HG03575 (cell line): ENCODE measurements around the gene MYO16.

Experiments
- ATAC-seq: cut with Tn5 transposase; IDR thresholded peaks from one replicate; pipeline ENCODE4 v1.9.1; 2021; ENCODE audit not compliant: unreplicated experiment, insufficient number of reproducible peaks, low FRiP score; ENCODE audit errors: extremely low read depth

The MYO16 gene

DNA sequence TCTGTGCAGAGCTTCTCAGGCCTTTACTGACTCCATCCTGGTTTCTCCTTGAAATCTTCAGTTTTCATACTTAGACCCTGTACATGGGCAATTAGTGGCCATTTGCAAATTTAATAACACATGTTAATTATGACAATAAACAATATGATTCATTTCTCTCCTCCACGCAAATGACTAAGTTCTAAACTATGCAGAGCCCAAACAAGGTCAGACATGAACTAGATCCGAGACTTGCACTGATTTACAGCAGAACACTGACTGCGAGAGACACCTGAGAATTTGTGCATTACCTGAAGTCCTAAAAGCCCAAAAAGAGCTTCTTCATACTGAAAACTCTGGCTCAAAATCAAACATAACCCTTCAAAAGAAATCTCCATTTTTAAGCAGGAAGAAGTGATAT, 521.8 kb downstream of the MYO16 start:
- ATAC-seq: no peak

DNA sequence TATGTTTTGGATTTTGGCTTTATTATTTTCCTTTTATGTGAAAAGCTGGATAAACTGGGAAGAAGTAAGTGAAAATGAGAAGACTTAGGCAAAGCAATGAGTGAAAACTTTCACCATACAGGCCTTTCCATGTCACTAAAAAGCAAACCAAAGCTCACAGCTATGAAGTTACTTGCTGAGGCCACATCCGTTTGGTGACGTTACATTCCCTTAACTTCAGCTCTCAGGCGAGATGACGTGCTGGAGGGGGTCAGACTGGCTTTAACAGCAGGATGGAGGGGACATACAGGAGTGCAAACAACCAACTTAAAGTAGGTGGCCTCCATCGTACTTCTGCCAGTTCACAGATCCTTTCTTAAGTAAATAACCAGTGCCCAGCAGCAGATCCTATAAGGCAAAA, 522.3 kb downstream of the MYO16 start:
- no peak for ATAC-seq

DNA sequence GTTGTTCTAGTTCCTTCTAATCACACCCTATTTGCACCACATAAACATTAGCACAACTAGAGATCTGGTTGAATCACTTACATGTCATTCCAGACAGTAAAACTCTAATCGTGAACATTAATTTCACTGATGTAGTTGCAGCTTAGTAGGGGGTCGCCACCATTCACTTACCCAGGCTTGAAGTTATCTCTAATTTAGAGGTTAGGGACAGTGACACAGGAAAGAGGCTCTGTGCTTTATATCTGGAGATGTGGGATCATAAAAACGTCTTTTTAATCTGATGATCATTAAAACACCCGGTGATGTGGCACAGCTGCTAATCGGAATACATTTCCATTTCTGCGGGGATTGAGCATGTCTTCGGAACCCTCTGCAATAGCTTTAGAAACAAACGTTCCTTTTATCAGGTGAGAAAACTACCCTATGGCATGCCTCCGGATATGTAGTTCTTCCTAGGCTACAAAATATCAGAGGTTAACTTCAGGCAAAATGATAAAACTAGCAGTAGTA, 523.0 kb downstream of the MYO16 start:
- no peak for ATAC-seq

DNA sequence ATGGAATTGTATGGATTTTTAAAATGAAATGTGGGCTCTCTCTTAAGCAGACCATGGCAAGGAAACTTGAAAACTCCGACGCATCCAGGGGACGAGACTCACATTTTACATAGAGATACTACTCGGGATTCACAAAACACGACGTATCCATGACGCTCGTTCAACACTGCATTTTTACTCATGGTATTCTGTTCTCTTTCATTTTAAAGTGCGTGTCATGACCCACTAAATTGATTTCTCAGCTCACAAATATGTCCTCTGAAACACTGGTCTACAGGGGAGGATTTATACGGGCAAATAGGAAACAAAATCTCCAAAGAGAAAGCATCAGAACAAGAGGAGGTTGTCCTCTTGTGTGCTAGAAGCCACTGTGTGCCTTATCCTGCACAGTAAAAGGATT, 523.5 kb downstream of the MYO16 start:
- no peak for ATAC-seq

DNA sequence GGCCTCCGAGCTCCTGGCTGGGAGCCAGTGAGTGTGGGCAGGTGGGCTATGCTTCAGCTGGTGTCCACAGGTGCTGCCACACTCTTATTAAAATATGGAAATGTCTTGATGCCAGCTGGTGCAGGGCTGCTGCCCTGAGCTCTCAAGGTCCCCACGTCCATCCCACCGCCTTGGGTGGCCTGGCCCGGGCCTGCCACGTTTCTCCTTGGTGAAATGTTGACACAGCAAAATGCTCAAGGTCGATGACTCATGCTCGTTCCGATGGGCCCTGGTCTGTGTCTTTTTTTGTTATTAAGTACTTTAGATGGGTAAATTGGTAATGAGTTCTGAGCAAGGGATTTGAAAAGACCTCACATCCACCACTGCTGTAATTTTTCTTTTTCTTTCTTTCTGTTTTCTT, 524.7 kb downstream of the MYO16 start:
- no peak for ATAC-seq

DNA sequence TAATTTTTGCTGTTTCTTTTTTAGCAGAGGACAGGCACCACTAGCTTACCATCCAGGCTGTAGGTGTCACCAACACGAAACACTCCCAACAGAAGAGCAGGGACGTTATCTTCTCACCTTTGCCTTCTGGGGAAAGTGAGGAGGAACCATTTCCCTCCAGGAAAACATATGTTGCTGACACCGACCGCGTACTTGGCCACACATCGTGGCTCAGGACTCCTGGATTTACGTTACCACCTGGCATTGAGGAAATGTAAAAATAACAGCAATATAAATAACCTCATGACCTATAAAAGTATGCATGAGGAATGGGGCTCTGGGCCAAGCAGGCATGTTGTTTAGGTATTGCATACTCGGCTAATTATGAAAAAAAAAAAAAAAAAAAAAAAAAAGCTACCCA, 525.1 kb downstream of the MYO16 start:
- ATAC-seq: no peak

DNA sequence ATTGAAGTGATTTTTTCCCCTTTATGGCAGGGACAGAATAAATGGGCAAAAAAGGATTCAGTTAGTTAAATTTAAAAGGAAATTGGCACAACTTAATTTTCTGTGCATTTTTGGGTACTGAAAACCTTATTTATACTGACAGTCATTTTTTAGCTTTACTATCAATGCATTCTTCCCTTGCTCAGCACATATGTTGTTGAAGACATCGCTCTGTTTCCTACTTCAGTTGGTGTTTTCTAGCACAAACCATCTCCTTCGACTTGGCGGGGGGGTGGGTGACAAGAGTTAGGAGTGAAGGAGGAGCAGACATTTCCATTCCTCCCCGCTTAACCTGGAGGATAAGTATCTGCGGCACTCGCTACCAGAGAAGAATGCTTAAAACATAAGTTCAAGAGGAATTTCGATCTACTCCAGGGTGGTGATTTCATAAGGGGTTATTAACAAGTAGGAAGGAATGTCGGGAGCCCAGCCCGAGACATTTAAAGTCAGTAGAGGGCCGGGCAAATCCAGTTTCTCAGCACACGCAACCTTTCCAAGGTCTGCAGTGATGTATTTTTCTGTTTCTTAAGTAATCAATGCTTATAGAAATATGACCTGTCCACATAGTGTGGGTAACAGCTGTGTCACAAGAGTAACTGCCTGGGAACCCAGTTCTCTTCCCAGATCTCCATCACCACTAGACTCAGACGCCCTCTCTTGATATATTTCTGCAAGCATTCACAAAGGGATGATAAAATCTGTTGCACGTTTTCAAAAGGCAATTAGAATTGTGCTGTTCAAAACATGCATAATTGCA, 525.8 kb downstream of the MYO16 start:
- no peak for ATAC-seq

DNA sequence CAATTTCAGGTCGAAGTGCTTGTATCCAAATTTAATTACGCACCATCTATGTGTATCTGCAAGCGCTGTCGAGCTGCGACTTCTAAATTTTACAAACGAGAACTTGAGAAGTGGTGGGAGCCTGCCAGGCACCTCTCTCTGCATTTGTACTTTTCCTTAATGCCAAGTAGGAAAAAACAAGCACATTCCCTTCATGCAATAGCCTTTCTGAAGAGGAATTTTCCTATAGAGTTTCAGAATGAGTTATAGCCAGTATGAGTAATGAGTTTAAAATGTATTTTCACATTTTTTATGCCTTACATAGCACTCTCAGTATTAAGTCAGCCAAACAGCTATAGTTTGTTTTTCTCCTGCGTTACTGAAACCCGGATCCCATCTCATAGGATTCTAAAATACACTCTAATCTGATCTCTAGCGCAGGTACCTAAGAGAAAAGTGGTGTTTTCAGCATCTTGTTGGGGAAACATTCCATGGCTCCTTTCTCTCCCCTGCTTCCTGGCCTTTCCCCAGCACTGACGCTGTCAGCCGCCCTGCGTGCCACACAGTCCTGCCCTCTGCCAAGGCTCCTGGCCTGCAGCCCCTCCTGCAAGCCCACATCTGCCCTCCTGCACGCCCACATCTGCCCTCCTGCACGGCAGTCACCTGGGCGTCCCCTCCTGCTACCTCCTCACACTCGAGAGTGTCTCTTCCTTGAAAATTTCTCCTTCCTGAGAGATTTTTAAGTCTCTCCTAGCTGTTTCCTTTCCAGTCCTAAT, 526.9 kb downstream of the MYO16 start:
- ATAC-seq: no peak

DNA sequence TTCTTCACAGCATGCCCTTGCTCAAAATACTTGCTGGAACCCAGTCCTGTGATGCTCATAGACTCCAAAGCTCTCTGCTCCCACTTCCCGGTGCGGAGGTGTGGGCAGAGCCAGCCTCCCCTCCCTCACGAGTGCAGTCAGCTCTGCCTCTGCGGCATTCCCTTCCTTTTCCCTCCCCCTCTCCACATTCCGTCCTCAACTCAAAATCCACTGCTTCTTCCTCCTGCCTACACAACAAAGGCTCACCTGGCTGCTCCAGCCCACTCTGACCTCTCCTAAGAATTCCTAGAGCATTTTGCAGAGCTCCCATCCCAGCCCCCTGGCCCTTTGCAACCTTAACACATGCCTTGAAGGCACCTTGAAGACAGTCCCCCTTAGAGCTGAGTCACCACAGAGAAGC, 527.9 kb downstream of the MYO16 start:
- no peak for ATAC-seq

DNA sequence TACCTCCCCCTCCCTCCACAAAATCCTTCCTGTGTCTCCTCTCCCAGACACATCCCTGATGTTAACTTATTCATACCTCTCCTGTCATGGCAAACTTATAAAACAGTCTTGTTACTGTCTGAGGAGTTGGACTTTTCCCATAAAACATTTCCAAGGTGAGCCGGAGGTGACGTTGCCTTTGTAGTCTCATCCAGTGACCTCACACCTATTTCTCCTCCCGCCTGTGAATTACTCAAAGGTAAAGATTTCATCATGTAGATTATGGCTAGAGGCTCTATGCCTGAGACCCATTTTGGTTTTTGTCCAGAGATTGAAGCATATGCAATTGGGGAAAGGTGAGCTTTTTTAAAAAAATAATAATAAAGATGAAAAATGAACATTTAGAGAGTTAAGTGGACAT, 529.0 kb downstream of the MYO16 start:
- ATAC-seq: no peak

DNA sequence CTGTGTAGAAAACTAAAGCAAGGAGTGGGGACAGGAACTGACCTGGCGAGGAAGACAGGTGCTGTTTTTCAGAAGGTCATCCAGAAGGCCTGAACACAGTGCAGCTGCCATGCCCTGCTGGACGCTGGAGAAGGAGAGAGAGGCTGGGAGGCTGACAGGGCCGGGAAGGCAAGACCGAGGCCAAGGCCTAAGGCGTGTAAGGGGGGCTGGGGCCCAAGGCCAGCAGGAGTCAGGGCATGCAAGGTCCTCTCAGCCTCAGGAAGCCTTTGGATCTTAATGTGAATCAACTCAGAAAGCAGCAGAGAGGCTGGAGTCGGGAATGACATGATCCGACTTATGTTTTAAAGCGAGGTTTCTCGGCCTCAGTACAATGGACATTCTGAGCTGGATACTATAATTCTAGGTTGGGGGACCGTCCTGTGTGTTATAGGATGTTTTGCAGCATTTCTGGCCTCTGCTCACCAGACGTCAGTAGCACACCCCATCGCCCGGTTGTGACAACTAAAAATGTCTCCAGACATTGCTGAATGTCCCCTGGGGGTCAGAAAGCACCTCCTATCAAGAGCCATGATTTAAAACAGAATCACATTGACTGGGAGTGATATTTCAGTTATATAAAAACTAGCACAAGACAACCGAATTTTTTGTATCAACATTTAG, 530.4 kb downstream of the MYO16 start:
- no peak for ATAC-seq

DNA sequence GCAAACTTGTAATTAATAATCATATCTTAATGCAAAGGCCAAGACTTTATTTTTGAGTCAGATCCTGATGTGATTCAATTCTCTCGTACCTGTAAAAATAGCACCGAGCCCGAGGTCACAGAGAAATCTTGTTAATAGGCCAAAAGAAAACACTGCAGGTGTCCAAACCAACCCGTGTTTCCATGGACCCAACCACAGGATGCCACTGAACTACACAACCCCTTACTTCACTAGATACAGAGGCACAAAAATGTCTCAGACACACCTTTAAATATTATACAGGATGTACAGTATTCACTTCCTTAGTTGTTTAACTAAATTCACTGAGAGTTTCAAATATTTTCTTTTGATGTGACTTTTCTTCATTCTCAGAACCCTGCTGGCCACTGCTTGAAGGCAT, 530.9 kb downstream of the MYO16 start:
- peak; percentile 21 for ATAC-seq

DNA sequence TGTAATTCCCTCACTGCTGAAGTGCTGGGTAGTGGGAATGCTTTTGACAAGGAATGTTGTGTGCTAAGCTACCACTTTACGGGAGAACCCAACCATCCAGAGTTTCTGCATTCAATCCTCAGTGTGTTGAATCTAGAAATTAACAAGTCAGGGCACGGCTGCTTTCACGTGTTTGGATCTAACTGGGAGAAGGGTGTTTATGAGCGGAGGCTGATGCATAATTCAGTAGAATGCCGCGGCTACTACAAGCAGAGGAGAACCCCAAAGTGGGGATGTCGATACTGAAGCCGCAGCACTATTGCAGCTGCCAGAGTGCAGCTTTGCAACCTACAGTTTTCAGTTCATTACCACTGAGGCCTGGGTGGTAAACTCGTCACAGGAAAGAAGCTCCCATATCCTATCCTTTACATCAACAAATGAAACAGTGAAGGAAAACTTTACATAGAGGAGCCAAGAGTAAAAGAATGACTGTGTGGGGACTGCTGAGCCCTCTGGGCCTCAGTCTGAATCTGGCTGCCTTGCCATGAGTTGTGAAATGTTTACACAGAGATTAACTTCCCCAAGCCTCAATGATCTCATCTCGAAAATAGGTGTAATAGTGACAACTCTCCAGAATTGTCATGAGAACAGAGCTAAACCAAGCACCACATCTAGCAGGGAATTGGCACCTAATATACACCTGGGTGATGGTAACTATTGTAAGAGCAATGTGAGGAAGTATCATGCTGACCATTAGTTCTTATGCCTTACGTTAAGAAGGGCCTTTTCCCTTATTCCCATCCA, 531.7 kb downstream of the MYO16 start:
- ATAC-seq: no peak

DNA sequence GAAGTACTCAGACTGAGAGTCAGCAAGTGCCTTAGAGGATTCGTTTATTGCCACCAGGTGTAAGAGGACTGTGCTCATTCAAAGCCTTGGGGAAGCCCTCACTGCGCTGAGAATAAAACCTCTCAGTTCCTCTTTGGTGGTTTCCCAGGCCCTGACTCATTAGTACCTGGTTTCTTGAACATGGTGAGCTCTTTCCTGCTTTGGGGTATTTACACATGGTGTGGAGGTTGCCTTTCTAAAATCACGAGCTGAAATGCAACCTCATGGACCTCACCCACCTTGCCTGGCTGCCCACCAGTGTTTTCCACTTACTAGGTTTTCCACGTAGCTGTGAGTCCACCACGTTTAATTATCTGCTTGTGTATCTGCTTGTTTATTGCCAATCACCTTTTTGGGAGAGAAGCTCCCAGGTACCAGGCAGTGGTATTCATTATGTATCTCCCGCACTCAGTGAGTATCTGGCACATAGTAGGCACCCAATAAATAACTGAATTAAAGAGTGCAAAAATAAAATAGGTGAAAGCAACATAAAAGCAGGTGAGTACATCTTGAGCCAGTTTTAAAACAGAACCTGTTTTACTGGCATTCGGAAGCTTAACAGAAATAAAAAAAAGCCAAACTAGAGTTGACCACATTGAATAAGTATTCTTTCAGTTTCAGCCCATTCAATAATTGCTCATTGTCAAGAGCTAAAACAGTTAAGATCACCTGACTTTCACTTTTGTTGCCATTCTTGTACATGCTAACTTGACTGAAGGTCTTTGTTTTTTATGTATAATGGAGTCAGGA, 533.0 kb downstream of the MYO16 start:
- ATAC-seq: peak; percentile 89

DNA sequence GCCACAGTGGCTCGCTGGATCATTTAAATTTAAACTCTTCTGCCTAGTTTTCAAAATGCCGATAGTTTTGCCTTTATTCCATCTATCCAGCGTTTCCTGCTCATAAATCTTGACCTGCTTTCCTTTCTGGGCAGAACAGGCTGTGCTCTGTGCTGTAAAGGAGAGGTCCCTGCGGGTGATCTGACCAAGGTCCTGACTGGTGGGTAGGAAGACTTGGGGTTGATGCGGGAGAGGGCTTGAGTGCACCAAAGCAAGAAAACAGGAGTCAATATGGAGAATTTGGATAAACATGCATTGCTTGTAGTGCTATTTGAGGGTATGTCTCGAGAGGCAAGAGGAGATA, 533.6 kb downstream of the MYO16 start:
- no peak for ATAC-seq

DNA sequence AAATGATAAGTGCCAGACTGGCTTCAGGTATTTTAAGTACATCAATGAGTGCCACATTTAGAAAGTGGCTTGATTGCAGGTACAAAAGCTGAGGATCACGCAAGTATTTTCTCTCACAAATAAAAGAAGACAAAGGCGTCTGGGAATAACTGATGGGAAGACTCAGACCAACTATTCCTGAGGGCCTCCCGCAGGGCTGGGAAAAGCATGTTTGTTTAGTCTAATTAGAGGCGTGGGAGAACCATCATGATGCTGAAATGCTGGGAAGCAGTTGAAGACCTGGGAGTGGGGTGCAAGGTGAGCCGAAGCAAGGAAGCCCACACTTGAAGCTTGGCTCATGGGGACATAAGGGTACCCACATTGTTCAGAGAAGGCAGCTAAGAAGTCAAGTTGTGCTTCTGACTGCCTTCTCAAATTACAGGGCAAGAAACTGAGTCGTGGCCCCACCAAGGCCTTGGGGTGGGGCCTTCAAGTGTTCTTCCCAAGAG, 536.0 kb downstream of the MYO16 start:
- ATAC-seq: no peak

DNA sequence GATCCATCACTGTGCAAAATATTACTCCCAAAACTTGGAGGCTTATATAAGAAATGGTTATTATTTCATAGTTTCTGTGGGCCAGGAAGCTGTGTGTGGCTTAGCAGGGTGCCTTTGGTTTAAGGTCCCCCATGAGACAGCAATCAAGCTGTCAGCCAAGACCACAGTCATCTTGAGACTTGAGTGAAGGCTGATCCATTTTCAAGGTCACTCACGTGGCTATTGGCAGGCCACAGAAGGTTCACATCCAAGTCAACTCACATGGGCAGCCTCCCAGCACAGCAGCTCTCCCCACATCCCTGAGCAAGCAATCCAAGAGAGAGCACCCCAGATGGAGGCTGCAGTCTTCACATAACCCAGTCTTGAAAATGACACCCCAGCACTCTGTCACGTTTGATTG, 537.4 kb downstream of the MYO16 start:
- ATAC-seq: no peak

DNA sequence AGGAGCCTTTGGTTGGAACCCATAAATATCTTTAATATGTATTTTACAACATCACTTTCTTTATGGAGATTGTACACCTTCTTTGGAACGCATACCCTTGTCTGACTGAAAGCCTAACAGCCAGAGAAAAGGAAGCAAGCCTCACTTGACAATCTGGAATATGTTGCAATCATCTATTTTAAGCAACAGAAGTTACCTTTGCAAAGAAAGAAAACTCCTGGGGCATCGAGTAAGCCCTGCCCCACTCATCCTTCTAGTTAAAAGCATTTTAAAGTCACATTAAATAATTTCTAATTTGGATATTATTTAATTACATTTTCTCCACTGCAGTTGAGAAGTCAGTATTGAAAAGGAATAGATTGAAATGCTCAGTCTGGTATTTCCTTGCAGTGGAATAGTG, 542.7 kb downstream of the MYO16 start:
- ATAC-seq: no peak
